ENCODE data around the gene UBAP2.

The UBAP2 gene

DNA sequence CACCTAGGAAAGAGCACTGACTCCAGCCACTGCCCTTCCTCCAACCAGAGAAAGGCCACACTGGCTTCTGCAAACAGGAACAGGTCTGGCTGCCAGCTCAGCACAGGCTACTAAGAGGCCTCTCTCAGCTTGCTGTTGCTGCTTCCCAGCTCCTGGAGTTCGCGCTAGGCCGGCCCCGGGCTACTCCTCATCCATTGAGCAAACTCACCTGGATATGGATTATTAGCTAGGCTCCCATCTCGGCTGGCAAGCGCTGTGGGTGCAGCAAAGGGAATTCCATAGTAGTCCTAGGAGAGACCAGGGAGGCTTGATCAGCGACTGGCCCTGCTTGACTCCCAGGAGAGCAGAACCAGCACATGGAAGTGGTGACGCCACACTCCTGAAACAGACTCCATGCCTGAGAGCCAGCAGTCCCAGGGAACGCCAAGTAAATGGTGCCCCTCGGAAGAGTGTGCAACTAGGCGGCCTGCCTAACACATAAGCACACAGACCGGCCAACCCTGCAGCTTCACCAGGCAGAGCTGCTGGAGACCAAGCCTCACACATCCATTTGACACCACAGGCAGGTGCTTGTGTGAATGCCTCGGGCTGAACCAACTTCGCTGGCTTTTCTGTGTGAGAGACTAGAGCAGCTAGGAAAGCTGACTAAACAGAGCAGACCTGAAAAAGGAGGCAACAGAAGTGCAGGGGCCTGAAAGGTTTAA, 124.5 kb downstream of the UBAP2 start:
- DNase-seq (ENCODE audit: low read depth): no peak

GRCh38 chr9:33923079-33923478, 125.6 kb downstream of the UBAP2 start:
- DNase-seq (ENCODE audit: low read depth): no peak

- no peak for DNase-seq (ENCODE audit: low read depth)
Measured at GRCh38 chr9:33921967-33922895, 126.5 kb downstream of the UBAP2 start.

- no peak for DNase-seq (ENCODE audit: low read depth)
Measured at GRCh38 chr9:33919276-33919897, 129.3 kb downstream of the UBAP2 start.

DNA sequence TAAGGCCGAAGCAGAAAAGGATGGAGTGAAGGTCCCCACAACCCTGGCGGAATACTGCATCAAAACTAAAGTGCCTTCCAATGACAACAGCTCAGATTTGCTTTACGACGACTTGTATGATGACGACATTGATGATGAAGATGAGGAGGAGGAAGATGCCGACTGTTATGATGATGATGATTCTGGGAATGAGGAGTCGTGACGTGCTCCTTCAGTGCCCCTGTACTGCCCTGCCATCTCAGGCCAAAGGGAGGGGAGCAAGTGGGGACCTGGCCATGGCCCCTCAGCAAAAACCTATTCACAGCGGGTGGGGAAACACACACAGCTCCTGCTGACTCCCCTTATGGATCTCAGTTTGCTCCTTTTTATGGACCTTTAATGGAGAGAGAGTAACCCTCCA, 131.7 kb downstream of the UBAP2 start:
- DNase-seq (ENCODE audit: low read depth): no peak

GRCh38 chr9:33914887-33915628, 133.6 kb downstream of the UBAP2 start:
- no peak for DNase-seq (ENCODE audit: low read depth)

DNA sequence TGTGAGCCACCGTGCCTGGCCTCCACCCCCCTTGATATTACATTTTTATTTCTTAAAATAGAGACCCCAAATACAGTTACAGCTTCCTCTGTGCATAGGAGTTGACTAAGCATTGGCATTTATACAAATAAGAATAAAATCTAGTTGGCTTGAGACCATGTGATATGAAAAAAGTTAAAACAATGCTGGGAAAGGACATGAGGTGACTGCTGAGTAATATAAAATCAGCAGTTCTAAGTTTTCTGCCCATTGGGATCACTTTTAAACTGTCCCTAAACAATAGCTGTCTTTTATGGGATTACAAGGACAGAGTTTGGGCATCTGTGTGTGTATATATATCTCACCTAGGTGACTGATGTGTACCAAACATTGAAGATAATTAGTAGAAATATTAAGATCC, 135.1 kb downstream of the UBAP2 start:
- DNase-seq (ENCODE audit: low read depth): no peak

DNA sequence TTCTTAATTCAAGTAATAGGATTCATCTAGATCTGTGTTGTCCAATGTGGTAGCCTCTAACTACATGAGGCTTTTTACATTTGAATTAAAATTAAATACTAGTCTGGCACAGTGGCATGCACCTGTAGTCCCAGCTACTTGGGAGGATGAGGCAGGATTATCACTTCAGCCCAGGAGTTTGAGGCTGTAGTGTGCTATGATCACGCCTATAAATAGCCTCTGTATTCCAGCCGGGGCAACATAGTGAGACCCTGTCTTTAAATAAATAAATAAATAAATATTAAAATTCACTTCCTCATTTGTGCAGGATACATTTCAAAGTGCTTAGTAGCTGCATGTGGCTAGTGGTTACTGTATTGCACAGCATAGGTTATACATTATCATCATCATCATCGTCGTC, 139.9 kb downstream of the UBAP2 start:
- no peak for DNase-seq (ENCODE audit: low read depth)

- no peak for DNase-seq (ENCODE audit: low read depth)
Measured at GRCh38 chr9:33908114-33908513, 140.6 kb downstream of the UBAP2 start.

DNA sequence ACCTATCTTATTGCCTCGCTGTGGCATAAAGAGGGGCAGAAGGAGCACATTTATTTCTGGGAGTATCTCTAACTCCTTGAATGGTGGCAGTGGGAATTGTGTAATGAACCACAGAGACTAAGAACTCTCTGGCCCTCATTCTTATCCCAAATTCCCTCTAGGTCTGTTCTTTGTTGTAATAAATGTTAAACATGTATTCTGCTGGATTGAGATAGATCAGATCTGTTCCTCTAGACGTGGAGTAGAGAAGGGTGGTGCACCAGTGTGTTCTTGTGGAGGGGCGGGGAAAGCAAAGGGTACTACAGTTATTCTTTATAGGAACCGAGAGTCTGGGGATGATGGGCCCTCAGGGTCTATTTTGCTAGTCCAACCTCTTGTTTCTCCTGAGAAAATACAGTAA, 141.3 kb downstream of the UBAP2 start:
- no peak for DNase-seq (ENCODE audit: low read depth)

DNA sequence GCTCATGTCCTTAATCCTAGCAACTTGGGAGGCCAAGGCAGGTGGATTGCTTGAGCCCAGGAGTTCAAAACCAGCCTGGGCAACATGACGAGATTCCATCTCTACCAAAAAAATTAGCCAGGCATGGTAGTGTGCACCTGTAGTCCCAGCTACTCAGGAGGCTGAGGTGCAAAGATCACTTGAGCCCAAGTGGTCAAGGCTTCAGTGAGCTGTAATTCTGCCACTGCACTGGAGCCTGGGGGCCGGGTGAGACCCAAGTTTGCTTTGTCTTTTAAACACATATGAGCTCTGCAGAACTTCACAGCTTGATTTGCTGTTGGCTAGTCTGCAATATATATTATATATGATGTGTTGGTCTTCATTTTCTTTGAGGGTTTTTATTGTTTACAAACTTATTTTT, 141.9 kb downstream of the UBAP2 start:
- DNase-seq (ENCODE audit: low read depth): no peak

DNA sequence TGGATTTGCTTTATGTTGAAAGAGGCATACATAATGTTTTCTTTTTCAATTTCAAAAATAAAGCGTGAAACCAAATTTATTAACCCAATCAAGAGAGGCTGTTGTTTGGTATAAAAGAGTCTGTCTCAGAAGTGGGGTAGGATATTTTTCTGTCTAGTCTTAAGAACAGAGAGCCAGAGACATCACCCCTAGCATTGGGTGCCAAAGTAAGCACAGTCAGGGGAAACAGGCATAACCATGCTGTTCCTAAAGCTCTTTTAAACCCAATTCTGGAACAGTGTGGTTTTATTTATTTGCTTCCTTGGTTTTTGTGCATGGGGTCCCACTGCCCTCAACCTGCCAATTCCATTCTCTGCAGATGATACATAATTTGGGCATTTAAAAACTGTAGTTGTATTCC, 143.6 kb downstream of the UBAP2 start:
- no peak for DNase-seq (ENCODE audit: low read depth)

DNA sequence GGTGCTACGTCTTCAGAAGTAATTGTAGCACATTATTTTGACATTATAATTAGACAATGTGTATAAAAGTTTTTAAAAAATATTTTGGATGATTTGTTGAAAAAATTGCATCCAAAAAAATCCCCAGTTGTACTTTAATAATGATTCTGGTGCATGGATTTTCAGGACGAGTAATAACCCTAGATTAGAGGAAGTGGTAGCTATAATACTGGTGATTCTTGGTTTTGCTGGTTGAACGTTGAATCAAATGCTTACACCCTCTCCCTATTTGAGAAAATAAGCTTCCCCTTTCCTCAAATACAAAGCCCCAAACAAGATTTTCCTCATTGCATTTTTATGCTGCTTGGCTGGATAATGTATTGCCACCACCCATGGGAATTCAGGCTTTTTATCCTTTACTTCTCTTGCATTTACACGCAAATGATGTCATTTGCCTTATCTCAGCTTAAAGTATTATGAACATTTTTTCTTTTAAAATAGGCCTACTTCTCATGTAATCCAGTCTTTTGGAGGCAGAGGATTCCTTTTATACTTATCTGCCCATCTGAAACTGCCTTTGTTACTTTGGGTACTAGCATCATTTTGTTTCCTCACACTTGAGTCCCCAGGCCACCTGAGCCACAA, 145.4 kb downstream of the UBAP2 start:
- DNase-seq (ENCODE audit: low read depth): no peak

- DNase-seq (ENCODE audit: low read depth): no peak
Measured at GRCh38 chr9:33894316-33894715, 154.4 kb downstream of the UBAP2 start.

DNA sequence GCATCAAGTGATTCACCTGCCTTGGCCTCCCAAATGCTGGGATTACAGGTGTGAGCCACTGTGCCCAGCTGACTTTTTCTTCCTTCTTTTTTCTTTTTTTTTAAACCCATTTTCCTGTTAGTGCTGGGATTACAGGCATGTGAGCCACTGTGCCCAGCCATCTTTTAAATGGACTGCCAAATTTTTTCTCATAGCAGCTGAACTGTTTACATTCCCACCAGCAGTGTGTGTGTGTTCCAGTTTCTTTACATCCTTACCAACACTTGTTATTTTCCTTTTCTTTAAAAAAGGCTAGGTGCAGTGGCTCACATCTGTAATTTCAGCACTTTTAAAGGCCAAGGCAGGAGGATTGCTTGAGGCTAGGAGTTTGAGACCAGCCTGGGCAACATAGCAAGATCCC, 154.8 kb downstream of the UBAP2 start:
- no peak for DNase-seq (ENCODE audit: low read depth)

DNA sequence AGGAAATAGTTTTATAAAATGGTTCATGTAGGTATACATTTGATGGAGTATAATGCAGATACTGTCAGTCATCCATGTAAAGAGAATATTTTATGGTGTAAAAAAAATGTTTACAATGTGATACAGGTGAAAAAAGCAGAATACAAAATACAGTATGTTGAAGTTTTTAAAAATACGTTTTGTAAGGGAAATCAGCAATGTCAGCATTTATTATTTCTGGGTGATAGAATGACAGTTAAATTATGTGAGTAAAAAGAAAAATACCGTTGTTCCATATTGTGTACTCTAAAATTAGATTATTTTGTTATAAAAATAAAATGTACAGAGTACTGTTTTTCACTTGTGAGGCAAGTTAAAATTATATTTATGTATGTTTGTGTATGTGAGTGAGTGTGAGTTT, 162.7 kb downstream of the UBAP2 start:
- DNase-seq (ENCODE audit: low read depth): no peak

DNA sequence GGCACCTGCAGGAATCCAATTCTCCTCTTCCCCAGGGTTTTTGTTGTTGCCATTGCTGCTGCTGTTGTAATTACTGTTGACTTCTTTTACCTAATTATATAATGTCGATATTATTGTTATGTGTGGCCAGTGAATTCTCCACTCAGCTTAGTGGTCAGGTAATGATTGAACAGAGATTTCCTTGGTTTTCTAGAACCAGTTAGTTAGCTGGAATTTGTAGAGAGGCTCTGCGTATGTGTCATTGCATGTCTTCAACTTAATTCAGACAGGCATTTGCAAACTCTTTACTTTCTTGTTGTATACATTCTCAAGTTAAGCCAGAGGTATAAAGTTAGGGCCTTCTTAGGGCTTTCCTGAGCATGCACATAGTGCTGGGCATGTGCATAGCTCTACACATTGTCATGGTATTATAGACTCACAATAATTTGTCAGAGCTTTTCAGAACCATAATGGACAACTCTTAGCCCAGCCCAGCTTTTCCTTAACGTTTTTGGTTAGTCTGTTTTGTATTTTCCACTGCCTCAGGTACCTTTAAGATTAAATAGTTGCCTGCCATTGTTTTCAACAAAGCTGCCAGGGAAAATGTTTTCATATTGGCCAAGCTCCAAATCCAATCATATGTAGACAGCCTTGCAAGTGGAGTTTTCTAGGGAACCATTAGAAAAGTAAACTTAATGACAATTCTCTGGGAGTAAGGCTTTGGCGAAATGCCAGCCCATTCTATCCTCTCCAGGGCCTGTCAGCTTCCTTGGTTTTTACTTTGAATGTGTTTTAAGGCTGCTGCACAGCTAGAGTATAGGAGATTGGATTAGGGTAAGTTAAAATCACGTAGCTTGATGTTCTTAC, 163.6 kb downstream of the UBAP2 start:
- no peak for DNase-seq (ENCODE audit: low read depth)

DNA sequence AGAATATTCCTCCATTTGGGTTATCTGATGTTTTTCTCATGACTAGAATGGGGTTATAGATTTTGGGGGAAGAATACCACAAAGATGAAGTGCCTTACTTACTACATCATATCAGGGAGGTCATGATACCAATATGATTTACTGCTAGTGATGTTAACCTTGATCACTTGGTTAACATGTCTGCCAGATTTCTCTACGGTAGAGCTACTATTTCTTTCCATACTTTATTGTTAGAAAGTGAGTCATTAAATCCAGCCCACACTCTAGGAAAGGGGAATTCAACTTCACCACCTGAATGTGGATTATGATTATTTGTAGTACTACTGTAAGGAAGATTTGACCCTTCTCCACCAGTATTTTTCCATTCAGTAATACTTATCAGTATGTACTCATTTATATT, 167.1 kb downstream of the UBAP2 start:
- DNase-seq (ENCODE audit: low read depth): no peak

DNA sequence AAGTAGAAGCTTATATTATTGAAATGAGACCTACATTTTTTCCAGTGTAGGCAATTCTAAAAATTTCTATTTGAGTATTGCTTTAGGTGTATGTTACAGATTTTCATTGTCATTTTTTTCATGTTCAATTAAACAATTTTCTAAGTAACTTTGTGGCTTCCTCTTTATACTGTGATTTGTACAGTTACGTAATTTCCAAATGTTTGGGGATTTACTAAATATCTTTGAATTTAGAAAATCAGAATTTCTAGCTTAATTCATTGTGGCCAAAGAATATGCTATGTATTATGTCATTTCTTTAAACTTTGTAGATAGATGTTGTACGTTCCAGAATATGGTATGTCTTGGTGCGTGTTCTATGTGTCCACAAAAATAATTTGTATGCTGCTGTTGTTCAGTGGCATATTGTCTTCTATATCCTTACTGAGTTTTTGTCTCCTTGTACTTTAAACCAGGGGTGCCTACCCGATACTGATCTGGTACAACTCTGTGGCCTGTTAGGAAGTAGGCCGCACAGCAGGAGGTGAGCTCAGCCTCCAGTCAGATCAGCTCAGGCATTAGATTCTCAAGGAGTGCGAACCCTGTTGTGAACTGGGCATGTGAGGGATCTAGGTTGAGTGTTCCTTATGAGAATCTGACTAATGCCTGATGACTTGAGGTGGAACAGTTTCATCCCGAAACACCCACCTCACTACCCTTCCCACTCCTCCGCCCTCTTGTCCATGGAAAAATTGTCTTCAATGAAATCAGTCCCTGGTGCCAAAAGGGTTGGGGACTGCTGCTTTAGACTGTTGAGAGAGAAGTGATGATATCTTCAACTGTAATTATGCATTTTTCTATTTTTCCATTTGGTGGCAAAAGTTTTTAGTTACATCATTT, 168.2 kb downstream of the UBAP2 start:
- DNase-seq (ENCODE audit: low read depth): no peak
